HG02798 (cell line): Measurements from ENCODE around the gene SPEF1.
"Not testable (repeated sequence)": the region's sequence is repeated elsewhere in the genome, so short reads cannot be mapped to it uniquely, and the experiment has no call there.

Experiments
- ATAC-seq: cut with Tn5 transposase; IDR thresholded peaks from one replicate; pipeline ENCODE4 v1.9.1; 2021; ENCODE audit warnings: mild to moderate bottlenecking; ENCODE audit not compliant: unreplicated experiment, poor library complexity

SPEF1 gene

DNA sequence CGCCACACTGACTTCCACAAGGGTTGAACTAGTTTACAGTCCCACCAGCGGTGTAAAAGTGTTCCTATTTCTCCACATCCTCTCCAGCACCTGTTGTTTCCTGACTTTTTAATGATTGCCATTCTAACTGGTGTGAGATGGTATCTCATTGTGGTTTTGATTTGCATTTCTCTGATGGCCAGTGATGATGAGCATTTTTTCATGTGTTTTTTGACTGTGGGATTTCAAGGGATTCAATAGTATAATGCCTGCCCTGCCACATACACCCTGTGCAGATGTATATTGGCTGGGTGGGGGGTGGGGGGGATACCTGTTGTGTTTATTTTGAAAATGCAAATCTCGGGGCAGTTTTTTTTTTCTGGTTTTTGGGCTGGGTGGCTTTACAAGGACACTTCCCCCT, 12.9 kb upstream of the SPEF1 start:
- not testable (repeated sequence) for ATAC-seq

DNA sequence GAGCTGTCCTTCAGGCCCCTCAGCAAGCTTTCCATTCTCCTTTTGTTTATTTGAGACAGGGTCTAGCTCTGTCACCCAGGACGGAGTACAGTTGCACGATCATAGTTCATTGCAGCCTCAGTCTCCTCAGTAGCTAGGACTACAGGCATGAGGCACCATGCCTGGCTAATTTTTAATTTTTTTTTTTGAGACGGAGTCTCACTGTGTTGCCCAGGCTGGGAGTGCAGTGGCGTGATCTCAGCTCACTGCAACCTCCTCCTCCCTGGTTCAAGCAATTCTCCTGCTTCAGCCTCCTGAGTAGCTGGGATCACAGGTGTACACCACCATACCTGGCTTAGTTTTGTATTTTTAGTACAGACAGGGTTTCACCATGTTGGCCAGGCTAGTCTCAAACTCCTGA, 8.0 kb upstream of the SPEF1 start:
- ATAC-seq, result not testable (repeated sequence)

DNA sequence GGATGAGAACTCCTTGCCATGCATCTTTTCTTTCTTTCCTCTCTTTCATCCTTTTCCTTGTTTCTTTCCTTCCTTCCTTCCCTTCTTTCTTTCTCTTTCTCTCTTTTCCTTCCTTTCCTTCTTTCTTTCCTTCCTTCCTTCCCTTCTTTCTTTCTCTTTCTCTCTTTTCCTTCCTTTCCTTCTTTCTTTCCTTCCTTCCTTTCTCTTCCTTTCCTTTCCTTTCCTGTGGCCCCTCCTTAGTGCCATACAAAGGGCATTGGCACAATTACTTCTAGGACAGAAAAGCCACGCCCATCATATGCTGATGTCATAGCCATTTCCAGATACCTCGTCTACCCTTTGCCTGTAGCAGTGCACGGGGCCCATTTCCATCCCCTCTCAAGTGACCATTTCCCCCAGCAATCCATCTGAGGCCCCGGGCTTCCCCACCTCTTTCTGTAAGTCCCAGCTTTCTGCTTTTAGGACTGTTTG, 7.5 kb upstream of the SPEF1 start:
- no peak for ATAC-seq

DNA sequence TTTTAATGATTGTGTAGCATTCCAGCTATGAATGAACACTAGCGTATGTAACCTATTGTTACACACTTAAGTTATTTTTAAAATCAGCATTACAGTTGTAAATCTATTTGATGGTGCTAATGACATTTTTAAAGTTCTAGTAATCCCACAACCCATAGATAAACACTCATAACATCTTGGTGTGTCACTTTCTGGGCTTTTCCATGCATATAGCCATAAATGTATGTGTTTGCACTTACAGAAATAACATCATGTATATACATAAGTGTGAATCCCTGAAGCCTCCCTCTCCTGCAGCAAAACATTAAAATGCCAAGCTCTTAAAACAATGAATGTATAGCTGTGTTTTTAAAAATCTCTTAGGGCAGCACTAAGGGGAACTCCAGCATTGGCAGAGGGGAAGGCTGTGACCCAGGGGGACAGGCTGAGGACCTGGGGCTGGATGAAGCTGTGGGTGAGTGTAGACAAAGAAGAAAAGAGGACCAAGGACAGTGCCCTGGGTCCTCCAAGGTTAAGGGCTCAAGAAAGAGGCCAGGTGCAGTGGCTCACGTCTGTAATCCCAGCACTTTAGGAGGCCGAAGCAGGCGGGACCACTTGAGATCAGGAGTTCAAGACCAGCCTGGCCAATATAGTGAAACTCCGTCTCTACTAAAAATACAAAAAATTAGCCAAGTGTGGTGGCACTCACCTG, 6.2 kb upstream of the SPEF1 start:
- ATAC-seq, result no peak

DNA sequence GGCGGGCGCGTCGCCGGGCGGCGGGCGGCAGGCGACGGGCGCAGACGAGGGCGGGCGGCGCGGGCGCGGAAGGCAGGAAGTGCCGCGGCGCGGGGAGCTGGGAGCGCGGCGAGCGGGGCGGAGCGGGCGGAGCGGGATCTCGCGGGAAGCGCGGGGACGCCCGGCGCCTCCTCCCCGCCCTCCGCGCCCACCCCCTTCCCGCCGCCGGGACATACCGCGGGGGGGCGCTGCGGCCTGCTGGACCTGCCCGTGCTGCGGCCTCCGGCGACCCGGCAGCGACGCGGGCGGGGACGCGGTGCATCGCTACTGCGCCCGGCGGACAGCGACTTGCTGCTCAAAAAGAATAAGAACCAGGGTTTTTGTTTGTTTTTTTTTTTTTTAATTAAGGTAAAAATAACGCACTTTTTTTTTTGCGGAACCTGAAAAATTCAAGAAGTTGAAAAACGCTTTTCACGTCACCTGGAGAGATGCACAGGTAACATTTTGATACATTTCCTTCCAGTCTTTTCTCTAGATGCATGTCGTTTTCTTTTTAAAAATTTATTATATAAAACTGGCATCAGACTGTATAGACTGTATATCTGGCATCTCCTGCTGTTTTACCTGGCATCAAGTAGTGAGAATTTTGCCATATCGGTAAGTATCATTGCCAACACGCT, 5.5 kb upstream of the SPEF1 start, which contains the start of gene CENPB:
Gene CENPB, minus strand, starts transcription at position 76 of the 659 bp plus-strand sequence. CDS start 257 bp downstream, outside the sequence.
- peak; percentile 92 for ATAC-seq

DNA sequence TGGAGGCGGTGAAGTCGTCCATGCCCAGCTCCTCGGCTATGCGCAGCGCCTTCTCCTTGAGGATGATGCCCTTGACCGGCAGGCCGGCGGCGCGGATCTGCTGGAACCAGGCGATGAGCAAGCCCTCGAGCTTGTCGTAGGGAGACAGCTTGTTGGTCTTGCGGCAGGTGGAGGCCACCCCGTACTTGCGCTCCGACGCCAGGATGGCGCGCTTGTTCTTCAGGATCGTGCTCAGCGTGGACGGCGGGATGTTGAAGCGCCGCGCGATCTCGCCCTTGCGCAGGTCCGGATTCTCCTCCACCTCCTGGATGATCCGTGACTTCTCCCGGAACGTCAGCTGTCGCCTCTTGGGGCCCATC, 4.9 kb upstream of the SPEF1 start:
- ATAC-seq, result peak; percentile 10

DNA sequence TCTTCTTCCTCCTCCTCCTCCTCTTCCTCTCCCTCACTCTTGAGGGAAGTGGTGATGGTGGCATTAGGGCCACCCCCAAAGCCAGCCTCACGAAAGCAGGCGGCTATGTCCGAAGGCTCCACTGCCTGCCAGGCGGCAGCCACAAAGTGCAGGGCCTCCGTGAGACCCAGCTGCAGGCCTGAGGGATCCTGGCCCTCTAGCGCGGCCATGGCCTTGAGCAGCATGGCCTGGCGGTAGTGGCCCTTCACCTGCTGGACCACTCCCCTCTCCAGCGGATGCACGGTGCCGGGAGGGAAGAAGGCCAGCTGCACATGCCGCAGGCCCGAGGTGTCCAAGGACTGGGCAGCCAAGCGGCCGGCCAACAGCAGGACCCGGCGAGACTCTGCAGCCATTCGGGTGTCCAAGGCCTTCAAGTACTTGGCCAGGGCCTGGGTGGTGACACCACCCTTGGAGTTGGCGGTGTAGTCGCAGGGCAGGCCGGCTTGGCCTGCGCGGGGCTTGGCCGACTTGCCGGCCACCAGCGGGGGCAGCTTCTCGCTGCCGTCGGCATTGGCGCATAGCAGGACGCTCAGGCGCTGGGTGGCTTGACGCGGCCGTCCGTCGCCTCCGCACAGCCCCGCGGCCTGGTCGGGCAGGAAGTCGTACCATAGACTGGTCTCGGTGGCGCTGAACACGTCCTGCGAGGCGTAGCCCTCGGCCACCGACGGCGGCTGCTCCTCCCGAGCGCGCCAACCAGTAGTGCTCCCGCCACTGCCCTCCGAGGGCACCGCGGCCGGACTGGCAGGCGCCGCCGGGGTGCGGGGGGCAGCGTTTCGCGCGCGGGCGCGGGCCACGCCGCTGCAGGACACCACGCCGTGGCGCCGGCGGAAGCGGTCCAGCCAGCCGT, 4.2 kb upstream of the SPEF1 start:
- ATAC-seq, result no peak

DNA sequence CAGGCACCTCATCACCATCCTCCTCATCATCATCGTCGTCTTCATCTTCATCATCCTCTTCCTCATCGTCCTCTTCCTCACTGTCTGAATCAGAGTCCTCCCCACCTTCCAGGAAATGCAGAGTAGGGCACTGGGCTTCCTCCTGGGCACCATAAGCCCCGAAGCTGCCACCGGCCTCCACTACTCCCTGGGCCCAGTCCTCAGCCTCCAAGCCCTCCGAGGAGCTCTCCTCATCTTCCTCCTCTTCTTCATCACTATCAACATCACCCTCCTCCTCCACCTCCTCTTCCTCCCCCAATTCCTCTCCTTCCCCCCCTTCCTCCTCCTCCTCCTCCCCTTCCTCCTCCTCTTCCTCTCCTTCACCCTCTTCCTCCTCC, 3.6 kb upstream of the SPEF1 start:
- no peak for ATAC-seq

DNA sequence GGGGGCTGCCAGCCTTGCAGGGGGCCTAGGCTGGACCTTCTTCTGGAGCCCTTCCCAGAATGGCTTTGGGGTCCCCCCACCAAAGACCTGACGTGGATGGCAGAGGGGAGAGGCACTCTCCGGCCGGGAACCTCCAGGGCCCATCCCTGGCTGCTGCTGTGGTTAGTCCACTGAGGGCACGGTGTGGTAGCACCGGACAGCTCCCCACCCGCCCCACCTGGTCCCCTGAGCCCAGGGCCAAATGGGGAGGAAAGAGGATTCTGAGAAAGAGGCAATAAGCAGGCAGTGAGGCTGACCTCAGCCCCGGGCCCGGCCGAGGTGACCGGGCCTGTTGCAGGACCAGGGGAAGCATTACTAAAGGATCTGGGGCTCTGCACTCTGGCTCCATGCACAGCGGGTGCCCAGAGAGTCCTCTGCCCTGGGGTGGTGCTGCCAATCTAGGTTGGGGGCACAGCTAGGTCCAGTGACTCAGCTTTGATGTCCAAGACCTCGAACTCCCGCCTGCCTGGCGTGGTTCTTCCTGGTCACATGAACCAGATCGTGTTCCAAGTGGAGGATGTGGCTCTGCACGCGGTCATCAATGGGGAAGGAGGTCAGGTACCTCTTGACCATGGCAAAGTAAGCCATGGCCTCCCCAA, 3.1 kb upstream of the SPEF1 start:
- ATAC-seq, result no peak

DNA sequence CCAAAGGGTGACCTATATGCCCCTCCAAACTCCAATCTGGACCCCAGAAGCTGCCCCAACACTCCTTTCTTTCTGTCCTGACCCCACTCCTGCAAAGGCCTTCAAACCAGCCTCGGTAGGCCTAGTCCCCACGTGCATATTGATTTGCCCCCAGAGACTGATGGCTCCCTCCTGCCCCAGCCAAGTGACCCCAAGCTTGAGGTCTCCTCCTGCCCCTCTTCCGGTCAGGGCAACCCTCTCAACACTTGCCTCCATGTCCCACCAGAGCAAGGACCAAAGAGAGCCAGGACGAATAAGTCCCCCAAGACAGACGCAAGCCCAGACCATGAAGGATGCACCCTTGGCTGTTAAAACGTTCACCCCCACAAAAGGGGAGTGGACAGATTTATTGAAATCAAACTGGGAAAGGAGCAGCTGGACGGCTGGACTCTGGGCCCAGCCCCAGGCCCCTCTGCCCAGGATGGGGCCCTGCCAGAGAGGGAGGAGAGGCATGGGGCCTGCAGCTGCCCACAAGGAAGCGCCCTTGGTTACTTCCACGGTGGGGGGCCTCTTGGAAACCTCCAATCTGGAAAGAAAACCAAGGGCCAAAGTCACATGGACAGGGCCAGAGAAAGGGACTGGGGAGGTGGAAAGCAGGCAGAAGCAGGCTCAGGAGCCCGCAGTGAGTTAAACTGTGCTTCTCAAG, 2.4 kb upstream of the SPEF1 start:
- ATAC-seq, result no peak

DNA sequence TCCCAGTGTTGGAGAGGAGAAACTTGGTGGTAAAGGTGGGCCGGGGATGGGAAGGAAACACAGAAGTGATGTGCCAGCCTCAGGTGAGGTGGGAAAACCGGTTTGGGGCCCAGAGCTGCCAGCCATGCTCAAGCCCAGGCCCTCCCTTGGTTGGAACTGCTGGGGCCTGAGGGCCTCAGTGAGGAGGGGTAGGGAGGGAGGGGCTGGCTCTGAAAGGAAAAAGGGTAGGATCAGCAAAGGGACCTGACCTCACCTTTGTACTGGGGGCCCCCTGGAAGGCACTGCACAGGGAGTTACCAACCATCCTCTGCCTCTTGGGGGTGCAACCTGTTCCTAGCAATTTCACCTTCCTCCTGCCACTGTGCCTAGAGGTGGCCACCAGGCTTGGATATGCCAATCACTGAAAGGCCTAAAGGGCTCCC, 1.8 kb upstream of the SPEF1 start:
- no peak for ATAC-seq

DNA sequence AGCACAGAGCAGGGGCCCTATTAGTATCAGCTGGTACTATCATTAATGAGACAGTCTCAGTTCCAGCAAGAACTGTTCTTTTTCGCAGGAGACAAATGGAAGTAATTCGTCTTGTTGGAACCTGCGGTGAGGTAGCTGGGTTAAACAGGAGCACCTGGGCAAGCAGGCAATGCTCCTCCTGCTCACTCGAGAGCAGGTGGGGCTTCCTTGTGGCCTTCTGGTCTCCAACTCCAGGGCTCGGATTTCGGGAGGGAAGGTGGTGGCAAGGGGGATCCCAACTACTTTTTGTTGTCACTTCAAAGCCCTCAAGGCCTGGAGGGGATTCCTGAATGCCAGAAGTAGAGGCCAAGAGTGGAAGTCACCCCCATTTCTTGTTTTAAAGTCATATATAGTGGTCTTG, 1.3 kb upstream of the SPEF1 start:
- no peak for ATAC-seq

DNA sequence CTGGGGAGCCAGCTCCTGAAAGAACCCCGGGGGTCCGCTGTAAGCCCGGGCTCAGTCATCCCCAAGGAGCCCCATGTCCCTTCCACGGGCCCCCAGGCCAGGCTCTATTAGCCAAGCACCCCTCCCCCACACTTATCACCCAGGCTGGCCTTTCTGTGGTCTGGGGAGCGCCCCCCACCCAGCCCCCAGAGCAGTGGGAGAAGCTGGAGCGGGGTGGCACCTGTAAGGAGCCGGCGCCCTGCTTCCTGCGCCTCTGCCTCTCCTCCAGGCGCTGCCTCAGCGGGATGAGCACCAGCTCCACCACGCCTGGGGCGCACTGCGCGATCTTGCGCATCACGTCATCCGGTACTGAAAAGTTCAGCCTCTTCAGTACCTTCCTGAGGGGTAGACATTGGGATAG, 2.3 kb downstream of the SPEF1 start:
- ATAC-seq, result no peak

DNA sequence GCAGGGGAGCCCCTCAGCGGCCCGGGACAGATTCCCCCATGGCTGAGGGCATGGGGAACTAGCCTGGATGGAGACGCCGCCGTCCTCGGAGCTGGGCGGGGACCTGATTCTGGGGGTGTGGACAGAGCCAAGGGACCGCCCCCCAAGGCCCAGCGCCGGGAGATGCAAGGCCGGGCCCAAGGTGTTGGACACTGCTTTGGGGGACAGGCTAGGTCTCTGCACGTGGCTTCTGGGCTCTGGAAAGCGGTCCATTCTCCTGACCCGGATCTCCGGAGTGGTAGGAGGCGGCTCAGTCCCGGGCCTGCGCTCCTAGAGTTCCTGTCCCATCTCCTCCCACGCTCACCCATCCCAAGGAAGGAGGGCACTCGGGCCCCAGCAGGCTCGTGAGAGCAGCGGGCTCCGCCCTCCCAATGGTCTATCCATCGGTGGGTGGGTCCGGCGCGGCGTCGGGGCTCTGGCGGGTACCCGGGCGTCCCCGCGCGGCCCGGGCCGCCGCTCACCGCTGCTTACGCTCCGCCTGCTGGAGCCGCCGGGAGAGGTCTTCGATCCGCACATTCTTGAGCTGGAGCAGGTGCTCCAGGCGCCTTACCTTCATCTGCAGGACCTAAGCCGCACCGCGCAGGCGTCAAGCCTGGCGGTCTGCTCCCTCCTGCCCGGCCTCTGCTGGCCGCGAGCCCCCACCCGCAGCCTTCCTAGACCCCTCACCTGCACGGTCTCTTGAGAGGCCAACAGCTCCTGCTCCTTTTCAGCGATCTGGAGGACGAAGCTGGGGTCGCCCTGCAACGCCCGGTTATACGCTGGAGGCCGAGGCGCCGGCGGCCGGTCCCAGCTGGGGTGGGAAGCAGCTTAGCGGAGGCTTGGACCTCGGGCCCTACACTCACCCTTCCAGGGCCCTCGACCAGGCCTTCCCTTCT, 3.3 kb downstream of the SPEF1 start:
- no peak for ATAC-seq

DNA sequence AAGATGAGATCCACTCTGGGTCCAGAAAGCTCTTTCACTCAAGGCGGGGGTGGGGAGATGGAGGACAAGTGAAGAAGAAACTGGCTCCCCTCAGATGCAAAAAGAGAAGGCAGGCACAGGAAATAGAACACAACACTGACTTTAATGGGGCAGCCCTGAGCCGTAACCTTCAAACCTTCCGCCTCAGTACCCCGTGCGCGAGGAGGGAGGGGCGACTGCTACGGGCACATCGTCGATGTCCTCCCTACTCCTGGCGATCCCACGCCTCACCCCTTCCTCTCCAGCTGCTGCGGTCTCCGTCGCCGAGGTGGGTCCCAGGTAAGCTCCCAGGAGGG, 3.9 kb downstream of the SPEF1 start:
- no peak for ATAC-seq

DNA sequence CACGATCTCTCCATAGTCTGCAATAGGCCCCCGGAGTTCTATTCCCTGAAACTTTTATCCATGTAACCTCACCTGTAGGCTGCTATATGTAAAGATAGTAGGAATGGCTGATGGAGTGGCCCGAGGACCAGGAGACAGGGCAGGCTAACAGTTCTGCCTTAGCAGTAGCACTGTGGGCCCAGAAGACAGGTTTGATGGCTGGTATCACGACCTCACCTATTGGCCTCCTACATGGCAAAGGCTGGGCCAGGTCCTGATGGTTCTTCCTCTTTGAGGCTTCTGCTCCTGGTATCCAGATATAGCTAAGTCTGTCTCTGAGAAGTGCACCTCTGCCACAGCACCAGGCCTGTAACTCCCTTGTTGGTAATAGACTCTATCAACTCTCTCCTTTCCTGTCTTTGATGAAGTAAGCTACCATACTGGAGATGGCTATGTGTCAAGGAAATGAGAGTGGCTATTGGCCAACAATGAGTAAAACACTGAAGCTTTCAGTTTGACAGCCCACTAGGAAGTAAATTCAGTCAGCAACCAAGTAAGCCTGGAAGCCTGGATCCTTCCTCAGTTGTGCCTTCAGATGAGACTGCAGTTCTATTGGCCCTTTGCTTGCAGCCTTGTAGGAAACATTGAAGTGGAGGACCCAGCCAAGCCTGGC, 5.7 kb downstream of the SPEF1 start:
- no peak for ATAC-seq

DNA sequence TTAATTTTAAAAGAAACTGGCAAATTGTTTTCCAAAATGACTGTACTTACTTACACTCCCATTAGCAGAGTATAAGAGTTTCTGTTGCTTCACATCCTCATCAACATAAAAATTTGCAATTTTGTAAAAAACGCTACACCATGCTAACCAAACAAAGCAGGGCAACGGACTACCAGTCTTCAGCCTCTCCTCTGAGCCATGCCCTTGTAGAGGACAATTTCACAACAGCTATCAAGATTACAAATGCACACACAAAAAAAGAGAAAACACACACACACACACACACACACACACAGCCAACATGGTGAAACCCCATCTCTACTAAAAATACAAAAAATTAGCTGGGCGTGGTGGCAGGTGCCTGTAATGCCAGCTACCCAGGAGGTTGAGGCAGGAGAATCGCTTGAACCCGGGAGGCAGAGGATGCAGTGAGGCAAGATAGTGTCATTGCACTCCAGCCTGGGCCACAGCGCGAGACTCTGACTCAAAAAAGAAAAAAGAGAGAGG, 9.6 kb downstream of the SPEF1 start:
- ATAC-seq, result no peak

DNA sequence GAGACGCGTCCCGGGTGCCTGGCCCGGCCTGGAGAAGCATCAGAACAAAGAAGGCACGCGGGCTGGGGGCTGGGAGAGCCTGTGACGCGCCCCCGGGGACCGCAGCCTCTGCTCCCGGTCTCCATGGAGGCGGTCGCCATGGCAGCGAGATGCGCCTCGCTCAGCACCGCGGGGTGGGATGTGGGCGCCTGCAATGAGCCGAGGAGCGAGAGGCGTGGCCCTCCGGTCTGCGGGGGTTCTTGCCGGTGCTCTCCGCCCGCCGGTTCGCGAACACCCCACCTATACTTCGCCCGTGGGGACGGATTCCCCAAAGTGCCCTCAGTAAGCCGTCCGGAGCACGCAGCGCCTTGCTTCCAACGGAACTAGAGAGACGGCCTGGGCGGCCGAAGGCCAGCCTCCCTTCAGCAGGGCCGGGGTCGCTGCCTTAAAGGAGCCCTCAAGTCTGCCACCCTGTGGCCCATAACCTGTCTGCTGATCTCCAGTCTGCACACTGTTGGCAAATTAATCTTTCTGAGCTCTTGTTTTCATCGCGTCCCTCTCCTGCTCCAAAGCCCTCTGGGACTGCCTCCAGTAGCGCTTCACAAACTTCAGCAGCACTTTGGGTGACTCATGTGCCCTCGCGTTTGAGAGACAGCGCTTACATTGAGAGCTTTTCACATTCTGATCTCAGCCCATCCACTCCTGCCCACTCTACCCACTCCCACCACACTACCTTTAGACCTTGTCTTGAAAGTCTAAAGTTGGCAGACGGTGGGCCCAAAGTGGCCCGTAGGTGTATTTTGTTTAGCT, 12.7 kb downstream of the SPEF1 start:
- ATAC-seq, result peak; percentile 27
